Measurements from ENCODE around the gene HS3ST4. TPM values are rescaled to one million over a fixed set of nuclear protein-coding genes. Genes with fewer than 3 reads are reported as not detected.

Gene HS3ST4
- total and polyA plus RNA-seq, 2 of the 8 experiments (the other 6 are each of a cell fraction or from before 2014, with no cell fraction given), result 1.9 to 3.3 TPM

DNA sequence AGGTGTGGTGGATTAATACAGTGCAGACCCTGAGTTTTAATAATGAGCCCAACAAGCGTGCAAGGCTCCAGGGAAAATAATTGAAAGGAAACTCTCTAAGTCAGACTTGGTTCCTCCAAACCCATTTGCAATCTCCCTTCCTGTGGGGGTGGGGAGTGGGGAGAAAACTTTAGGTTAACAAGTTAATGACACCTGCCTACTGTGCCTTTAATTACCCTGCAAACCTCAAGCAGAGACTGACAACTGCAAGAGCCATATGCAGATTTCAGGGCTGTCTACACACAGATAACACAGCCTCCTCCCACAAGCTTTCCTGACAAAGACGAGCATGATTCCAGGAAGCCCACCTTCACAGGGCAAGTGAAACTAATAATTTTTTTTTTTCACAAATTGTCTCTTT, 359.3 kb downstream of the HS3ST4 start (continued):
- TF ChIP-seq, protein P1, sequence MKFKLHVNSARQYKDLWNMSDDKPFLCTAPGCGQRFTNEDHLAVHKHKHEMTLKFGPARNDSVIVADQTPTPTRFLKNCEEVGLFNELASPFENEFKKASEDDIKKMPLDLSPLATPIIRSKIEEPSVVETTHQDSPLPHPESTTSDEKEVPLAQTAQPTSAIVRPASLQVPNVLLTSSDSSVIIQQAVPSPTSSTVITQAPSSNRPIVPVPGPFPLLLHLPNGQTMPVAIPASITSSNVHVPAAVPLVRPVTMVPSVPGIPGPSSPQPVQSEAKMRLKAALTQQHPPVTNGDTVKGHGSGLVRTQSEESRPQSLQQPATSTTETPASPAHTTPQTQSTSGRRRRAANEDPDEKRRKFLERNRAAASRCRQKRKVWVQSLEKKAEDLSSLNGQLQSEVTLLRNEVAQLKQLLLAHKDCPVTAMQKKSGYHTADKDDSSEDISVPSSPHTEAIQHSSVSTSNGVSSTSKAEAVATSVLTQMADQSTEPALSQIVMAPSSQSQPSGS (IDR thresholded peaks at IDR 0.05; ENCODE audit: low read length), result no peak
- TF ChIP-seq JUND (IDR thresholded peaks at IDR 0.05; ENCODE audit: low read length) (no peak), ZNF274 (IDR thresholded peaks at IDR 0.05; ENCODE audit: borderline replicate concordance, extremely low read depth, low read length) (no peak), TAF7 (optimal IDR thresholded peaks at IDR 0.05; ENCODE audit: borderline replicate concordance, low read depth, low read length) (no peak), SP2 (IDR thresholded peaks at IDR 0.05; ENCODE audit: low read length) (no peak)
